B cell (primary cell): ENCODE results near the gene CHKA. TPM values are rescaled to one million over a fixed set of nuclear protein-coding genes. Genes with fewer than 3 reads are reported as not detected.

Source experiments
- ATAC-seq: fragments of 200-7000 bp; cut with Tn5 transposase; one replicate; pipeline ENCODE4 v1.10.0; 2021; ENCODE audit warnings: low read depth, mild to moderate bottlenecking, moderate number of reproducible peaks, moderate library complexity
- CTCF ChIA-PET: fragments of 350-600 bp; sonication (Branson Sonifier 250); formaldehyde crosslinking; loops from one replicate; lab custom pipeline; 2021; ENCODE audit warnings: antibody characterized with exemption, inconsistent platforms; lab: Charles Lee
- POLR2A ChIA-PET: fragments of 350-600 bp; sonication (Branson Sonifier 250); formaldehyde crosslinking; loops from one replicate; lab custom pipeline; 2021; ENCODE audit warnings: antibody characterized with exemption; lab: Charles Lee
- DNase-seq: peaks from one replicate; pipeline ENCODE4 v3.0.0; 2013
- H2AFZ ChIP-seq: 2 replicates; pipeline ENCODE4 v1.6.1; 2012; ENCODE audit warnings: mild to moderate bottlenecking, low read depth, low read length; ENCODE audit not compliant: insufficient read depth, poor library complexity, severe bottlenecking
- H3K27ac ChIP-seq, 2 donors: 1 replicate in 1 of 2; 2 replicates in 1 of 2; pipeline ENCODE4 v1.5.1; 2012 to 2013; ENCODE audit warnings: low read length in 2 of 2, mild to moderate bottlenecking in 2 of 2, moderate library complexity in 1 of 2
- H3K27me3 ChIP-seq, 4 experiments: fragments of 200-600 bp in 1 of 4; sonication (generic) in 1 of 4; replicated peaks in 1 of 4; 1 replicate in 2 of 4; 2 replicates in 2 of 4; pipeline versions ENCODE4 v1.6.1 to v1.7.0; 2013 to 2016; ENCODE audit warnings: low read length in 3 of 4, mild to moderate bottlenecking in 2 of 4, mixed read lengths in 1 of 4, moderate library complexity in 1 of 4; ENCODE audit not compliant: insufficient read depth in 4 of 4, control insufficient read depth in 3 of 4; ENCODE audit errors: control extremely low read depth in 1 of 4
- H3K36me3 ChIP-seq, 2 experiments: replicated peaks in 1 of 2; 1 replicate in 1 of 2; 2 replicates in 1 of 2; pipeline versions ENCODE4 v1.6.1 to v1.7.1; 2013; ENCODE audit warnings: low read length in 1 of 2; ENCODE audit not compliant: insufficient read depth in 2 of 2, control insufficient read depth in 1 of 2; ENCODE audit errors: control extremely low read depth in 1 of 2, extremely low read depth in 1 of 2
- H3K4me1 ChIP-seq, 2 donors: fragments of 200-600 bp in 1 of 2; sonication (generic) in 1 of 2; 1 replicate in 1 of 2; 2 replicates in 1 of 2; pipeline versions ENCODE4 v1.5.1 to v1.6.1; 2013 to 2017; ENCODE audit warnings: low read length in 2 of 2; ENCODE audit not compliant: control insufficient read depth in 2 of 2, insufficient read depth in 2 of 2
- H3K4me2 ChIP-seq: replicated peaks from 2 replicates; pipeline ENCODE3; 2012; ENCODE audit warnings: mild to moderate bottlenecking, low read depth, low read length; ENCODE audit not compliant: poor library complexity, severe bottlenecking
- H3K4me3 ChIP-seq, 5 experiments: fragments of 200-600 bp in 1 of 5; sonication (generic) in 1 of 5; 1 replicate in 3 of 5; 2 replicates in 2 of 5; pipeline versions ENCODE4 v1.5.1 to v1.7.0; 2011 to 2016; ENCODE audit warnings: low read length in 4 of 5, mild to moderate bottlenecking in 4 of 5, low read depth in 2 of 5, control low read depth in 1 of 5, moderate library complexity in 1 of 5; ENCODE audit not compliant: insufficient read depth in 1 of 5; ENCODE audit errors: control extremely low read depth in 1 of 5, extremely low read depth in 1 of 5
- H3K79me2 ChIP-seq: fragments of 200-600 bp; sonication (generic); one replicate; pipeline ENCODE4 v1.6.0; 2016; ENCODE audit warnings: low read length; ENCODE audit not compliant: control insufficient read depth, insufficient read depth
- H3K9ac ChIP-seq: fragments of 200-600 bp; sonication (generic); 2 replicates; pipeline ENCODE4 v1.6.1; 2017; ENCODE audit warnings: mild to moderate bottlenecking, low read length, moderate library complexity
- H3K9me3 ChIP-seq, 3 donors: one replicate each; pipeline versions ENCODE4 v1.6.1 to v1.7.1; 2013; ENCODE audit warnings: low read length in 2 of 3; ENCODE audit not compliant: control insufficient read depth in 2 of 3, insufficient read depth in 1 of 3; ENCODE audit errors: control extremely low read depth in 1 of 3
- H4K20me1 ChIP-seq: 2 replicates; pipeline ENCODE4 v1.6.0; 2012; ENCODE audit warnings: mild to moderate bottlenecking, low read length; ENCODE audit not compliant: insufficient read depth, control insufficient read depth, poor library complexity, severe bottlenecking
- H3K27ac Mint-ChIP-seq: one replicate; pipeline ENCODE4 v1.8.0; 2021; ENCODE audit warnings: mixed read lengths
- H3K27me3 Mint-ChIP-seq: one replicate; pipeline ENCODE4 v1.8.0; 2021; ENCODE audit warnings: mixed read lengths
- H3K4me1 Mint-ChIP-seq: one replicate; pipeline ENCODE4 v1.8.0; 2021; ENCODE audit warnings: mixed read lengths
- H3K4me3 Mint-ChIP-seq: one replicate; pipeline ENCODE4 v1.8.0; 2021; ENCODE audit warnings: mixed read lengths
- H3K9me3 Mint-ChIP-seq: one replicate; pipeline ENCODE4 v1.8.0; 2022; ENCODE audit warnings: mixed read lengths; ENCODE audit not compliant: insufficient read depth
- EZH2 ChIP-seq: IDR thresholded peaks from 2 replicates; pipeline ENCODE4 v1.6.1; 2012; ENCODE audit warnings: borderline replicate concordance, low read depth, mild to moderate bottlenecking, moderate library complexity, low read length; ENCODE audit not compliant: insufficient read depth, poor library complexity, severe bottlenecking
- WGBS: methylation state at CpG from one replicate; pipeline ENCODE4 v1.1.5; 2013; ENCODE audit warnings: missing lambda C conversion rate; ENCODE audit not compliant: insufficient coverage; 5-methylcytosine and 5-hydroxymethylcytosine counted together
- intact Hi-C: fragments of 100-400 bp; cut with micrococcal nuclease; formaldehyde crosslinking; loops from one replicate; pipeline ENCODE4 v1.10.0; 2022
- polyA plus RNA-seq: library from polyadenylated mRNA; depleted of rRNA; stranded (reverse); fragments of >200 nt; gene quantifications from 2 replicates; pipeline ENCODE4 v1.2.3, GENCODE V29; 2012
- total RNA-seq, 2 donors: library from RNA; stranded (reverse); fragments of 120-200 nt in 1 of 2; gene quantifications; 1 replicate in 1 of 2; 2 replicates in 1 of 2; pipeline versions ENCODE4 v1.2.3 to v1.2.4, GENCODE V29; 2013 to 2022
- TF ChIP-seq, protein P1 (sequence below): fragments of 200-600 bp; IDR thresholded peaks from one replicate; pipeline ENCODE4 v1.8.0; 2022; ENCODE audit warnings: antibody characterized with exemption, mild to moderate bottlenecking

The CHKA gene
- total and polyA plus RNA-seq, 2 donors (not counting 1 experiment from before 2014, with no cell fraction given), result 10.6 to 20.6 TPM

DNA sequence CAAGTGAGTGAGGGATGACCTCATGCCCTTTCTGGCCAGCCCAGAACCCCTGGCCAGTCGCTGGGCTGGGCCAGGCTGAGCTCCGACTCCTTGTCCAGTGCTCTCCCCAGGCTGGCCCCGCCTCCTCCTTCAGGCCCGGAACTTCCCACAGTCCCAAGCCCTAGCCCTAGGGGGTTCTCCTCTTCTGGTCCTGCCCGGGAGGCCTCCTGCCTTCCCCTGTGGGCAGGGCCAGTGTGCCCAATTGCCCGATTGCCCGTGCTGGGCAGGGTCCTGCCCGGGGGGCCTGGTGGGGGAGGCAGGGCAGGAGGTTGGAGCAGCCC lies 78.2 kb downstream of the CHKA start:
- peaks cover 18 to 35% of the 10 kb centered on the region in 2 donors for H3K4me1 ChIP-seq
- ATAC-seq (no peak), DNase-seq (no peak)
- TF ChIP-seq, protein P1, sequence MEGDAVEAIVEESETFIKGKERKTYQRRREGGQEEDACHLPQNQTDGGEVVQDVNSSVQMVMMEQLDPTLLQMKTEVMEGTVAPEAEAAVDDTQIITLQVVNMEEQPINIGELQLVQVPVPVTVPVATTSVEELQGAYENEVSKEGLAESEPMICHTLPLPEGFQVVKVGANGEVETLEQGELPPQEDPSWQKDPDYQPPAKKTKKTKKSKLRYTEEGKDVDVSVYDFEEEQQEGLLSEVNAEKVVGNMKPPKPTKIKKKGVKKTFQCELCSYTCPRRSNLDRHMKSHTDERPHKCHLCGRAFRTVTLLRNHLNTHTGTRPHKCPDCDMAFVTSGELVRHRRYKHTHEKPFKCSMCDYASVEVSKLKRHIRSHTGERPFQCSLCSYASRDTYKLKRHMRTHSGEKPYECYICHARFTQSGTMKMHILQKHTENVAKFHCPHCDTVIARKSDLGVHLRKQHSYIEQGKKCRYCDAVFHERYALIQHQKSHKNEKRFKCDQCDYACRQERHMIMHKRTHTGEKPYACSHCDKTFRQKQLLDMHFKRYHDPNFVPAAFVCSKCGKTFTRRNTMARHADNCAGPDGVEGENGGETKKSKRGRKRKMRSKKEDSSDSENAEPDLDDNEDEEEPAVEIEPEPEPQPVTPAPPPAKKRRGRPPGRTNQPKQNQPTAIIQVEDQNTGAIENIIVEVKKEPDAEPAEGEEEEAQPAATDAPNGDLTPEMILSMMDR, result no peak
- no peak for TF ChIP-seq EZH2
- intact Hi-C loops, result no loop called here
- H3K9me3 ChIP-seq, result no peaks in the 10 kb centered on the region
- WGBS, result 96% methylated on average over 5 of the region's 8 CpGs
- H3K4me3 Mint-ChIP-seq, result no peak overlapping the region
- CTCF ChIA-PET, result no interaction called here
- no peaks in the 10 kb centered on the region for H3K27me3 Mint-ChIP-seq
- H3K9me3 Mint-ChIP-seq, result no peaks in the 10 kb centered on the region
- no peak overlapping the region for H3K9ac ChIP-seq
- peaks cover 33% of the 10 kb centered on the region for H4K20me1 ChIP-seq
- H3K27me3 ChIP-seq, result no peaks in the 10 kb centered on the region
- peaks cover 20% of the 10 kb centered on the region for H3K4me1 Mint-ChIP-seq
- no peak overlapping the region for H3K4me3 ChIP-seq
- H3K79me2 ChIP-seq, result peaks cover 33% of the 10 kb centered on the region
- no peak overlapping the region for H3K27ac Mint-ChIP-seq
- POLR2A ChIA-PET, result no interaction called here
- no peak overlapping the region for H3K27ac ChIP-seq
- no peak overlapping the region for H3K4me2 ChIP-seq
- no peak overlapping the region for H2AFZ ChIP-seq
- H3K36me3 ChIP-seq, result peaks cover 0 to 41% of the 10 kb centered on the region in 2 experiments

DNA sequence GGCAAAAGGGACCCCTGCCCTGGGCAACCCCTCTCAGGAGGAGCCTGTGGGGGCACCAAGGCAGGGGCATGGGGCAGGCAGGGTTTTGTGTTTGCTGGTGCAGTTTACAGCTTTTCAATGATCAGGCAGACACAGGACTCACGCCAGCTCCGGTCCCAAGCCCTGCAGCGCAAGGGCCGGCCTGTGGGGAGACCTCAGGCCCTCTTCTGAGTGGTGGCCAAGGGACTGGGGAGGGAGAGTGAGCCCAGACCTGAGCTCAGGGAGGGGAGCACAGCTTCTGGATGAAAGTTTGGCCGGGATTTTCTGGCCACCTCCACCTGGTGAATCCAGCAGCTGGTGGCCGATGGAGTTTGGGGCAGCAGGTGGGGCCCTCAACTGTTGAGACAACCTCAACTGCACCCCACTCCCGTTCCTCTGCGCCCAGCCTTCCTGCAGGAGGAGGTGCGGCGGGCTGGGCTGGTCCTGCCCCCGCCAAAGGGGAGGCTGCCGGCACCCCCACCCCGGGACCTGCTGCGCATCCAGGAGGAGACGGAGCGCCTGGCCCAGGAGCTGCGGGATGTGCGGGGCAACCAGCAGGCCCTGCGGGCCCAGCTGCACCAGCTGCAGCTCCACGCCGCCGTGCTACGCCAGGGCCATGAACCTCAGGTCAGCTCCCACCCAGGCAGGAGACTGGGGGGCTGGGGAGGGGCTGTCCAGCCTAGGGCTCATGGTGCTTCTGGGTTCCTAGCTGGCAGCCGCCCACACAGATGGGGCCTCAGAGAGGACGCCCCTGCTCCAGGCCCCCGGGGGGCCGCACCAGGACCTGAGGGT lies 78.8 kb downstream of the CHKA start:
- ChIA-PET CTCF (interaction anchor here (2.5 kb wide), 1 partner anchor 33 kb away, joined by 8 read pairs; the partner anchor contains the start of gene ALDH3B1), POLR2A (no interaction called here)
- H3K36me3 ChIP-seq, result peaks cover 0 to 36% of the 10 kb centered on the region in 2 experiments
- H3K79me2 ChIP-seq, result peaks cover 33% of the 10 kb centered on the region
- H4K20me1 ChIP-seq, result peaks cover 33% of the 10 kb centered on the region
- H3K9me3 Mint-ChIP-seq, result no peaks in the 10 kb centered on the region
- H3K27me3 Mint-ChIP-seq, result no peaks in the 10 kb centered on the region
- H3K9me3 ChIP-seq, result no peaks in the 10 kb centered on the region
- peaks cover 18 to 37% of the 10 kb centered on the region in 2 donors for H3K4me1 ChIP-seq
- H3K27ac Mint-ChIP-seq, result peak overlapping the region; percentile 10
- peaks cover 23% of the 10 kb centered on the region for H3K4me1 Mint-ChIP-seq
- TF ChIP-seq, protein P1, result no peak
- TF ChIP-seq EZH2, result no peak
- ATAC-seq (no peak), DNase-seq (no peak)
- H3K27me3 ChIP-seq, result no peaks in the 10 kb centered on the region
- H3K4me2 ChIP-seq, result no peak overlapping the region
- no peak overlapping the region for H3K9ac ChIP-seq
- WGBS, result 95% methylated on average over 26 of the region's 27 CpGs
- no peak overlapping the region for H3K4me3 Mint-ChIP-seq
- intact Hi-C loops, result no loop called here
- H3K4me3 ChIP-seq, result no peak overlapping the region
- H3K27ac ChIP-seq, result no peak overlapping the region
- no peak overlapping the region for H2AFZ ChIP-seq
